Mucosa of rectum (tissue), 2 donors: ENCODE data around the gene CCDC9B.

Source experiments
- H3K27ac ChIP-seq, 2 donors: one replicate each; pipeline ENCODE4 v1.7.0; 2013; ENCODE audit warnings: inconsistent platforms in 2 of 2, low read depth in 2 of 2, low read length in 2 of 2
- H3K27me3 ChIP-seq, 2 donors: one replicate each; pipeline ENCODE4 v1.7.0; 2013; ENCODE audit warnings: low read length in 2 of 2; ENCODE audit not compliant: control insufficient read depth in 2 of 2, insufficient read depth in 2 of 2
- H3K36me3 ChIP-seq, 2 donors: one replicate each; pipeline ENCODE4 v1.7.0; 2013; ENCODE audit warnings: low read length in 2 of 2; ENCODE audit not compliant: control insufficient read depth in 2 of 2, insufficient read depth in 2 of 2
- H3K4me1 ChIP-seq, 2 donors: one replicate each; pipeline ENCODE4 v1.7.0; 2013; ENCODE audit warnings: low read length in 2 of 2, mild to moderate bottlenecking in 1 of 2; ENCODE audit not compliant: control insufficient read depth in 2 of 2, insufficient read depth in 2 of 2
- H3K4me3 ChIP-seq, 2 donors: one replicate each; pipeline ENCODE4 v1.7.0; 2013; ENCODE audit warnings: low read length in 2 of 2
- H3K9ac ChIP-seq, 2 donors: one replicate each; pipeline ENCODE4 v1.7.0; 2013; ENCODE audit warnings: low read length in 2 of 2, low read depth in 1 of 2, mild to moderate bottlenecking in 1 of 2
- H3K9me3 ChIP-seq, 2 donors: one replicate each; pipeline ENCODE4 v1.7.0; 2013; ENCODE audit warnings: low read length in 2 of 2; ENCODE audit not compliant: control insufficient read depth in 2 of 2
- donor health status: healthy.
- donor health status: Normal muscosa, but diverticular disease.

Gene CCDC9B

DNA sequence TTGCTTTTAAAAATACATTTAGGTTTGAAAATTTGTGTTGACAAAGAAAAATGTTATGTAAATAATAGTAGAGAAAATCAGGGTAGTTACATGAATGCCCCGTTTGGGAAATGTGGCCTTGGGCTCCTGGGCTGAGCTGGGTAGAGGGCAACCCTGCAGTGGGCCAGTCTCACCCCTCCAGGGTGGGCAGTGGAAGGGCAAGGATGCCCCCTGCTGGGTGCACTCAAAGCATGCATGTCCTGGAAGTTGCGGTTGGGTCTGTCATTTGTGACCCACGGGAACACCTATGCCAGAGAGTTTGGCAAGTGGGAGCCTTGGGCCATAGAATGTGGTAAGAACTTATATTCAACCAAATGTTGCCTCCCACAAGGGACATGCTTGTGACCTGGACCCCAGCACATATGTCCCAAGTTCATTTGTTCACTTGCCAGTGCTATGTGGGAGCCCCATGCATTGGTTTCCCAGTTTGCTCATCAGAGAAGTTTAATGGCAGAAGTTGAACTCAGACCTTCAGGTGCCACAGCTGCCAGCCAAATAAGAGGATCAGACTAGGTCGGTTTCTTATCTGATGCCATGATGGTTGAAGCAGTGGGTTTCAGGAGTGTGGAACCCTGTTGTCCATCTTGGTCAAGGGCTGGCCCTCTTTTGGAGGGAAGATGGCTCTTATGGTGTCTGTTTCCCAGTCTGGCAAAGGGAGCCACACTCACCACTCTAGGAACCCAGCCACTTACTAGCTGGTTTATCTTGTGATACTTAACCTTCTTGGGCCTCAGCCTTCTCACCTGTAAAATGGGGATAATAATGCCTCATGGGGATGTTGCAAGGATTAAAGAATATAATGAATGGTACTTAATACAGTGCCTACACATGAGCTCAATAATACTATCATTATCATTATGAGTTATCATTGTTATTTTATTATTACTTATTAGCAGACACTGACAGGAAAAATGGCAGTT lies 30.5 kb downstream of the CCDC9B start:
- Histone ChIP-seq H3K4me3 (no peak overlapping the region), H3K9ac (no peak overlapping the region), H3K27me3 (no peaks in the 10 kb centered on the region), H3K36me3 (no peaks in the 10 kb centered on the region), H3K9me3 (no peaks in the 10 kb centered on the region), H3K27ac (no peak overlapping the region), H3K4me1 (peaks cover 14 to 19% of the 10 kb centered on the region in 2 donors)

DNA sequence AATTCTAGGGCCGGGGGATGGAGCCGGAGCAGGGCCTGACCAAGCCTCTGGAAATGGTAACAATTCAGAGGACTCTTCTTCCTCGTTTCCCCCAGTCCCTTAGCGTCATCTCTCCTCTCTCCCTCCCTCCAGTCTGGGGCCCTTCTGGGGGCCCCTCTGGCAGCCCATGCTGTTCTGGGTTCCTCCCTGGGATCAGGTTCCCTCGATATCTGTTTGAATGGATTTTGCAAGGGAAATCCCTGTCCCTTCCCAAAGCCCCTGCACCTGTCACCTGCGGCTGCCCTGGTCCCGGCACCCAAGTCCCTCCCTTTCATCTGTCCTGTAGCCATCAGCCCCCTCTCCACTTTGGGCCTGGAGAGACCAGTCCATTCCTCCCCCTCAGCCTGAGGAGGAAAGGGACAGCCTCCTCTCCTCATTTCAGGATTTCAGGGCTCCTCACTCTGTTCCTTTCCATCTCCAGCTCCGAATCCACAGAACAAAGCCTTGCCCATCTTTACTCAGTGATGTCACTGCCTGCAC lies 31.3 kb downstream of the CCDC9B start:
- no peaks in the 10 kb centered on the region for H3K36me3 ChIP-seq
- peaks cover 14 to 19% of the 10 kb centered on the region in 2 donors for H3K4me1 ChIP-seq
- H3K4me3 ChIP-seq: peak overlapping the region in 1 of 2 donors; percentile 57
- H3K9ac ChIP-seq: no peak overlapping the region
- no peaks in the 10 kb centered on the region for H3K9me3 ChIP-seq
- H3K27ac ChIP-seq: peak overlapping the region in 1 of 2 donors; percentile 89
- H3K27me3 ChIP-seq: no peaks in the 10 kb centered on the region

DNA sequence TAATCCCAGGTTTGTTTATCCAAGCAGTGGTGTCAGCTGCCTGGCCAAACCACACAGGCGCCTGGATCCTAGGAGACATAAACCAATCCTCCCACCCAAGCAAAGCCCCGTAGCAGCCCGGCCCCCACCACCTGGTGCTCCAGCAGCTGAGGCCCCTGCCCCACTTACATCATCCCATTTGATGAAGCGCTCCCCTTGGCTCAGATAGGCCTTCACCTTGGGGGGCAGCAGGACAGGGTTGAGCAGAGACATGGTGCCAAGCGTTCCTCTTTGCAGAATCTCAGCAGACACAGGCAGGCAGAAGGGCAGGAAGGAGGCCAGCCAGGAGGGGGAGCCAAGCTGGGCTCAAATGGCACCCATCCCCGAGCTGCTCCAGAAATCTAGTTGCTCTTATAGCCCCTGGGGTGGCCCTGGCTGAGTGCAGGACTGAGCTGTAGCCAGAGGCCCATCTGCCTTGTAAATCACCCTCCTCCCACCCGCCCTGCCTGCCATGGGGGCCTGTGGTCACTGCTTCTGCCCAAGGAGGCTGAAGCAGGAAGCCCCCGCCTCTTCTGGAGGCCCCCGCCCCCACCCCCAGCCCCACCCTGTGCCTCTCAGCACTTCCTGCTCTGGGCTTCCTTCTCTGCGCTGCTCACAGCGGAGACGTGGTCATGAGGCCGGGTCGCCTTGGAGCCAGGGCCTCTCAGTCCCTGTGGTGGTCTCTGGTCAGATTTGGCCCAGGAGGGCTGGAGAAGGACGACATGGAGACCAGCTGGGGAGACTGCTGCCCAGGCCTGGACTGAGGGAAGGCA lies 33.1 kb downstream of the CCDC9B start, which contains the start of gene PLCB2:
TSS of gene PLCB2 (minus strand) at position 515 of the 791 bp plus-strand sequence. CDS start at position 252, 263 bp downstream.
- H3K36me3 ChIP-seq: peaks cover 0 to 3% of the 10 kb centered on the region in 2 donors
- no peaks in the 10 kb centered on the region for H3K27me3 ChIP-seq
- peaks cover 5 to 16% of the 10 kb centered on the region in 2 donors for H3K4me1 ChIP-seq
- H3K4me3 ChIP-seq: peak within 1 kb of the TSS; percentile 53 to 73
- H3K27ac ChIP-seq: peak within 1 kb of the TSS; percentile 64 to 89
- no peaks in the 10 kb centered on the region for H3K9me3 ChIP-seq
- peak within 1 kb of the TSS; percentile 50 to 78 for H3K9ac ChIP-seq

DNA sequence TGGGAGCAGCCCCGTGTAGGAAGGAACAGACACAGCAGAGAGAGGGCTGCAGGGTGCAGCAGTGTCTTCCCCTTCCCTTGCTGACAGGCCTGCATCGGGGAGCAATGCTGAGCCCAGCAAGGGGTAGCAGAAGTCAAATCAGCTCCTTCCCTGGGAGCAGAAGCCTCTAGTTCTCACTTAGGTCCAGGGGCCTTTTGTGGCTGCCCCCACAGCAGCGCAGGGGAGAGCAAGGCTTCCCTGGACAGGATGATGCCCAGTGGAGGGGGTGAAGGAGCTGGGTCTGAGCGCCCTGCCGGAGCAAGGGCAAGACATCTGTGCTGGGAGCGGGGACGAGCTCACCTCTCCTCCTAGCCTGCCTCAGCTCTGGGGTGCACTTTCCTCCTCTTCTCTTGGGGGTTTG lies 33.8 kb downstream of the CCDC9B start:
- H3K9me3 ChIP-seq: no peaks in the 10 kb centered on the region
- H3K36me3 ChIP-seq: peaks cover 0 to 3% of the 10 kb centered on the region in 2 donors
- H3K27me3 ChIP-seq: no peaks in the 10 kb centered on the region
- peaks cover 5 to 16% of the 10 kb centered on the region in 2 donors for H3K4me1 ChIP-seq
- H3K9ac ChIP-seq: peak overlapping the region in 1 of 2 donors; percentile 63
- H3K4me3 ChIP-seq: peak overlapping the region; percentile 53 to 73
- H3K27ac ChIP-seq: peak overlapping the region in 1 of 2 donors; percentile 67

DNA sequence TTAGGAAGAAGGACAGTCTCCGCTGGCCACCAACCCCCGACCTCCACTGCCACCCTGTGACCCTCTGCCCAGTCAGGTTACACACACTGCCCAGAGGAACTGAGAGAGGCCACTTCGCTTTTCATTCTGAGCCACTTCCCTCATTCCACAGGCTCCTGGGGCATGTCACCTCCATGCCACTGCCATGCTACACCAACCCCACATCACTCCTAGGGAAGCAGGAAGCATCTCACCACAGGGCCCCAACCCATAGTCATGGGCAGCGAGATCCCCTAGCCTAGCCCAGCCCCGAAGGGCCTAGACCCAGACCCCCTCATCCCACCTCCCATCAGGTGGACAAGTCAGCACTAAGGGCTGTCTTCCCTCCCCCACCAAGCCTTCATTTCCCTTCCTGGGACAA lies 34.4 kb downstream of the CCDC9B start:
- Histone ChIP-seq H3K9me3 (no peaks in the 10 kb centered on the region), H3K27ac (peak overlapping the region in 1 of 2 donors; percentile 67), H3K4me1 (peaks cover 5 to 16% of the 10 kb centered on the region in 2 donors), H3K4me3 (peak overlapping the region in 1 of 2 donors; percentile 73), H3K36me3 (peaks cover 0 to 3% of the 10 kb centered on the region in 2 donors), H3K27me3 (no peaks in the 10 kb centered on the region), H3K9ac (no peak overlapping the region)

DNA sequence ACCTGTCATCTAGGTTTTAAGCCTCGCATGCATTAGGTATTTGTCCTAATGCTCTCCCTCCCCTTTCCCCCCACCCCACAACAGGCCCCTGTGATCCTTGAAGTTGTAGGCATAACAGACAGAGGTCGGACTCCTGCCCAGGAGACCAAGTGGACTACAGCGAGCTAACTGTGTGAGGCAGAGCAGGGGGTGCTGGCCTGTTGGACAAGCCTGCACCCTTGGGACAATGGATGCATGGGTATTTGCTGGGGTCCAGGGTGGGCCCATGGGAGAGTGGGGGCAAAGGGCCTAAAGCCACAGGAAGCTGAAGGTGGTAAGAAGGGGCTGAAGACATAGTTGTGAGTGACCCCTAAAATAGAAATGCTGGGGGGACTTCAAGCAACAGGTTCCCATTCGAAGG lies 35.5 kb downstream of the CCDC9B start:
- Histone ChIP-seq H3K27ac (no peak overlapping the region), H3K27me3 (no peaks in the 10 kb centered on the region), H3K9me3 (no peaks in the 10 kb centered on the region), H3K4me3 (no peak overlapping the region), H3K9ac (no peak overlapping the region), H3K36me3 (peaks cover 0 to 7% of the 10 kb centered on the region in 2 donors), H3K4me1 (peaks cover 5 to 16% of the 10 kb centered on the region in 2 donors)

DNA sequence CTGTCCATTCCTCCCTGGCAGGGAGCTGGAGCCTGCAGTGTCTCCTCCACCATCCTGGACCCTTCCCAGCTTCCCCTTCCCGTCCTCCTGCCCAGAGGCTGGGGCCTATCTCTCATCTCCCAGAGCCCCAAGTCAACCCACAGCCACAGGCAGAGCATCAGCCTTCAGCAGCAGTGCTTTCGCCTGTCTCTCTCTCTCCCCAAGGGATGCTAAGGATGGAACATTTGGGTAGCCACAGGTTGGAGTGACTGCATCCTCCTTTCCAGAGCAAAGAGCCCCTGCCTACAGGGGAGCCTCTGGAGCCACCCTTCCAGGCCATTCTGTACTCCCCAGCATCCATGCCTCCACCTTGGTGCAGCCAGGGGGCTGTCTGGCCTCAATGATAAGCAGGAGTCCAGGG lies 37.2 kb downstream of the CCDC9B start:
- Histone ChIP-seq H3K4me1 (peaks cover under 1 to 11% of the 10 kb centered on the region in 2 donors), H3K36me3 (peaks cover 0 to 8% of the 10 kb centered on the region in 2 donors), H3K9me3 (no peaks in the 10 kb centered on the region), H3K27me3 (no peaks in the 10 kb centered on the region), H3K9ac (no peak overlapping the region), H3K27ac (no peak overlapping the region), H3K4me3 (no peak overlapping the region)

DNA sequence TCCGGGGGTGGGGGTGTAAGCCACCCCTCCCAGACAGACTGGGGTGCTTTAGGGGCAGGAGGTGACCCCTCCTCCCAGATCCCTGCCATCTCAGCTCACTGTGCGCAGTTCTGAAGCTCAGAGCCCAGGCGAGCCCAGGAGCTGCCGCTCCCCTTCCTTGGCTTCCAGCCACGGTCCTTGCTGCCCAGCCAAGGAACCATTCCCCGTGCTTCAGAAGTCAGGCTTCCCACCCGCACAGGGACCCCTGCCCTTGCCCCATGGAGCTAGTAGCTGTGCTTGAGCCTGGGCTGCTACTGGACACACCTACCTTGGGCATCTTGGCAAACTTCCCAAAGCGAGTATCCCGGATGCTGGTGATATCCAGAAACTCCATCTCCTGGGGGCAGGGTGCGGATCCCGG lies 37.8 kb downstream of the CCDC9B start:
- H3K27ac ChIP-seq: no peak overlapping the region
- H3K36me3 ChIP-seq: peaks cover 0 to 13% of the 10 kb centered on the region in 2 donors
- H3K27me3 ChIP-seq: no peaks in the 10 kb centered on the region
- H3K4me3 ChIP-seq: no peak overlapping the region
- no peaks in the 10 kb centered on the region for H3K9me3 ChIP-seq
- H3K4me1 ChIP-seq: peaks cover 0 to 9% of the 10 kb centered on the region in 2 donors
- no peak overlapping the region for H3K9ac ChIP-seq

DNA sequence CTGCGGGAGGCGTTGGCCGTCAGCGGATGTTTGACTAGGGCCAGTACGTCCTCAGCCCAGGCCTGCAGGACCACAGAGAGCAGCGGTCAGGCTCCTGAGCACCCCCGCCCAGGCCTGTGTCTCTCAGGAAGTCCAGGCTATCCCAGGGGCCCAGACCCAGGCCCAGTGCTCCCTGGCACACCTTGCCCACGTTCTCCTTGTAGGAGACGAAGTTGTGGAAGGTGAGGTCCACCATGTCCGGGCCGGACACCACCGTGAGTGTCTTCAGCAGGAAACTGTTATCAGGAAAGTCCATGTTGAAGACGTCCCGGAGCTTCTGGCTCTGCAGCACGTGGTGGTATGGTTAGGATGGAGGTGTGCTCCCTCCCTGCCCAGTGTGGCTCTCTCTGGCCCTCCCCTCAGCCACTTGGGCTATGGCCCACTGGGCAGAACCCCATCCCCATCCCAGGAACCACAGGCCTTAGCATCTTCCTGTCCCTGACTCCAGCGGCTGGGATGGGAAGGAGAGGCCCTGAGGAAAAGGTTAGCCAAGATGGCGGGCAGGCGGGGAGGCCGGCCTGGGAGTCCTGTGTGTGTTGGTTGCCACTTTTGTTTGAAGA lies 38.4 kb downstream of the CCDC9B start:
- Histone ChIP-seq H3K9ac (no peak overlapping the region), H3K27me3 (no peaks in the 10 kb centered on the region), H3K36me3 (peaks cover 0 to 14% of the 10 kb centered on the region in 2 donors), H3K9me3 (no peaks in the 10 kb centered on the region), H3K4me1 (peaks cover 0 to 6% of the 10 kb centered on the region in 2 donors), H3K4me3 (no peak overlapping the region), H3K27ac (no peak overlapping the region)
